ENCODE data around the gene ARMC3.

DNA sequence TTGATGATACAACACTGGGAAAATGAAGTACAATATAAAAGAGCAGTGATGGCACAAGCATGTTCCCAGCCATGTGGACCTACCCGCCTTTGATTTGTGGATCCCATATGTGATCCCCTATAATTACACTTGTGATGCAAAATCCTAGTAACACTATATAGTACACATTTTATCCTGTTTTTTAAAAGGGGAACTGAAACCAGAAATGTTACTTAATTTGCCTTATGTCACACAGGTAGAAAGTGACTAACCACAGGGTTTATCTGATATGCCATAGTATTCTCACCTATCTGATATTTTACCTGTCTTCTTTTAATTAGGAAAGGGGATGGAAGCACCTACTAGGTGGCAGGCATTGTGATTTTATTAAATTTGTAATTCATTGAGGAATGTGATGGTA is 35.0 kb downstream of the ARMC3 start:
- TF ChIP-seq, protein P1, sequence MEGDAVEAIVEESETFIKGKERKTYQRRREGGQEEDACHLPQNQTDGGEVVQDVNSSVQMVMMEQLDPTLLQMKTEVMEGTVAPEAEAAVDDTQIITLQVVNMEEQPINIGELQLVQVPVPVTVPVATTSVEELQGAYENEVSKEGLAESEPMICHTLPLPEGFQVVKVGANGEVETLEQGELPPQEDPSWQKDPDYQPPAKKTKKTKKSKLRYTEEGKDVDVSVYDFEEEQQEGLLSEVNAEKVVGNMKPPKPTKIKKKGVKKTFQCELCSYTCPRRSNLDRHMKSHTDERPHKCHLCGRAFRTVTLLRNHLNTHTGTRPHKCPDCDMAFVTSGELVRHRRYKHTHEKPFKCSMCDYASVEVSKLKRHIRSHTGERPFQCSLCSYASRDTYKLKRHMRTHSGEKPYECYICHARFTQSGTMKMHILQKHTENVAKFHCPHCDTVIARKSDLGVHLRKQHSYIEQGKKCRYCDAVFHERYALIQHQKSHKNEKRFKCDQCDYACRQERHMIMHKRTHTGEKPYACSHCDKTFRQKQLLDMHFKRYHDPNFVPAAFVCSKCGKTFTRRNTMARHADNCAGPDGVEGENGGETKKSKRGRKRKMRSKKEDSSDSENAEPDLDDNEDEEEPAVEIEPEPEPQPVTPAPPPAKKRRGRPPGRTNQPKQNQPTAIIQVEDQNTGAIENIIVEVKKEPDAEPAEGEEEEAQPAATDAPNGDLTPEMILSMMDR (IDR thresholded peaks at IDR 0.05), result no peak
- no peak for TF ChIP-seq POLR2A (IDR thresholded peaks at IDR 0.05)

All from ovary (tissue), 3 donors.